ENCODE results near the gene IGBP1.

IGBP1 gene

GRCh38 chrX:70175338-70175737, 42.1 kb downstream of the IGBP1 start:
- TF ChIP-seq YY1 (IDR thresholded peaks at IDR 0.05; ENCODE audit: low read depth) (no peak), NFIC (IDR thresholded peaks at IDR 0.05) (no peak), CEBPB (IDR thresholded peaks at IDR 0.05) (no peak), CREB1 (IDR thresholded peaks at IDR 0.05; ENCODE audit: low read depth) (no peak), TAF1 (IDR thresholded peaks at IDR 0.05; ENCODE audit: low read depth) (no peak), RAD21 (IDR thresholded peaks at IDR 0.05; ENCODE audit: low read depth) (no peak), TCF12 (IDR thresholded peaks at IDR 0.05; ENCODE audit: low read depth) (no peak), FOXM1 (IDR thresholded peaks at IDR 0.05; ENCODE audit: borderline replicate concordance, low read depth) (no peak), TEAD4 (IDR thresholded peaks at IDR 0.05) (no peak), EP300 (IDR thresholded peaks at IDR 0.05; ENCODE audit: borderline replicate concordance) (no peak), REST (IDR thresholded peaks at IDR 0.05; ENCODE audit: low read depth) (no peak), ZBTB7A (IDR thresholded peaks at IDR 0.05; ENCODE audit: low read depth) (no peak), EGR1 (IDR thresholded peaks at IDR 0.05) (no peak)
- TF ChIP-seq, protein P1, sequence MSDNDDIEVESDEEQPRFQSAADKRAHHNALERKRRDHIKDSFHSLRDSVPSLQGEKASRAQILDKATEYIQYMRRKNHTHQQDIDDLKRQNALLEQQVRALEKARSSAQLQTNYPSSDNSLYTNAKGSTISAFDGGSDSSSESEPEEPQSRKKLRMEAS (IDR thresholded peaks at IDR 0.05): no peak
- TF ChIP-seq, protein P2, sequence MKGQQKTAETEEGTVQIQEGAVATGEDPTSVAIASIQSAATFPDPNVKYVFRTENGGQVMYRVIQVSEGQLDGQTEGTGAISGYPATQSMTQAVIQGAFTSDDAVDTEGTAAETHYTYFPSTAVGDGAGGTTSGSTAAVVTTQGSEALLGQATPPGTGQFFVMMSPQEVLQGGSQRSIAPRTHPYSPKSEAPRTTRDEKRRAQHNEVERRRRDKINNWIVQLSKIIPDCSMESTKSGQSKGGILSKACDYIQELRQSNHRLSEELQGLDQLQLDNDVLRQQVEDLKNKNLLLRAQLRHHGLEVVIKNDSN (IDR thresholded peaks at IDR 0.05): no peak

- TF ChIP-seq CEBPB (IDR thresholded peaks at IDR 0.05): no peak
- no peak for TF ChIP-seq EGR1 (IDR thresholded peaks at IDR 0.05)
- TF ChIP-seq REST (IDR thresholded peaks at IDR 0.05; ENCODE audit: low read depth): no peak
- TF ChIP-seq CREB1 (IDR thresholded peaks at IDR 0.05; ENCODE audit: low read depth): no peak
- TF ChIP-seq ZBTB7A (IDR thresholded peaks at IDR 0.05; ENCODE audit: low read depth): no peak
- no peak for TF ChIP-seq TEAD4 (IDR thresholded peaks at IDR 0.05)
- TF ChIP-seq TAF1 (IDR thresholded peaks at IDR 0.05; ENCODE audit: low read depth): no peak
- no peak for TF ChIP-seq EP300 (IDR thresholded peaks at IDR 0.05; ENCODE audit: borderline replicate concordance)
- TF ChIP-seq FOXM1 (IDR thresholded peaks at IDR 0.05; ENCODE audit: borderline replicate concordance, low read depth): no peak
- TF ChIP-seq, protein P1 (IDR thresholded peaks at IDR 0.05): no peak
- TF ChIP-seq YY1 (IDR thresholded peaks at IDR 0.05; ENCODE audit: low read depth): no peak
Measured at GRCh38 chrX:70176938-70177533, 43.8 kb downstream of the IGBP1 start, which contains the start of gene DGAT2L6. TSS of gene DGAT2L6 (plus strand) at chrX:70177483. CDS start at chrX:70177583, 100 bp downstream.

- TF ChIP-seq, protein P1 (IDR thresholded peaks at IDR 0.05): no peak
- TF ChIP-seq CREB1 (IDR thresholded peaks at IDR 0.05; ENCODE audit: low read depth): no peak
- no peak for TF ChIP-seq TAF1 (IDR thresholded peaks at IDR 0.05; ENCODE audit: low read depth)
- TF ChIP-seq RAD21 (IDR thresholded peaks at IDR 0.05; ENCODE audit: low read depth): no peak
- TF ChIP-seq NFIC (IDR thresholded peaks at IDR 0.05): no peak
- no peak for TF ChIP-seq CEBPB (IDR thresholded peaks at IDR 0.05)
- no peak for TF ChIP-seq EGR1 (IDR thresholded peaks at IDR 0.05)
- TF ChIP-seq, protein P2 (IDR thresholded peaks at IDR 0.05): no peak
- TF ChIP-seq FOXM1 (IDR thresholded peaks at IDR 0.05; ENCODE audit: borderline replicate concordance, low read depth): no peak
- no peak for TF ChIP-seq YY1 (IDR thresholded peaks at IDR 0.05; ENCODE audit: low read depth)
- no peak for TF ChIP-seq ZBTB7A (IDR thresholded peaks at IDR 0.05; ENCODE audit: low read depth)
- no peak for TF ChIP-seq TEAD4 (IDR thresholded peaks at IDR 0.05)
- no peak for TF ChIP-seq TCF12 (IDR thresholded peaks at IDR 0.05; ENCODE audit: low read depth)
- no peak for TF ChIP-seq REST (IDR thresholded peaks at IDR 0.05; ENCODE audit: low read depth)
- no peak for TF ChIP-seq EP300 (IDR thresholded peaks at IDR 0.05; ENCODE audit: borderline replicate concordance)
Measured at GRCh38 chrX:70183091-70183490, 49.8 kb downstream of the IGBP1 start.

GRCh38 chrX:70190225-70190624, 57.0 kb downstream of the IGBP1 start:
- TF ChIP-seq YY1 (IDR thresholded peaks at IDR 0.05; ENCODE audit: low read depth) (no peak), CREB1 (IDR thresholded peaks at IDR 0.05; ENCODE audit: low read depth) (no peak), CEBPB (IDR thresholded peaks at IDR 0.05) (no peak), REST (IDR thresholded peaks at IDR 0.05; ENCODE audit: low read depth) (no peak), NFIC (IDR thresholded peaks at IDR 0.05) (no peak), EP300 (IDR thresholded peaks at IDR 0.05; ENCODE audit: borderline replicate concordance) (no peak)
- TF ChIP-seq, protein P1 (IDR thresholded peaks at IDR 0.05): no peak

Data from Ishikawa (cell line).